ENCODE data around the gene ANKRD60.

ANKRD60 gene, protein sequence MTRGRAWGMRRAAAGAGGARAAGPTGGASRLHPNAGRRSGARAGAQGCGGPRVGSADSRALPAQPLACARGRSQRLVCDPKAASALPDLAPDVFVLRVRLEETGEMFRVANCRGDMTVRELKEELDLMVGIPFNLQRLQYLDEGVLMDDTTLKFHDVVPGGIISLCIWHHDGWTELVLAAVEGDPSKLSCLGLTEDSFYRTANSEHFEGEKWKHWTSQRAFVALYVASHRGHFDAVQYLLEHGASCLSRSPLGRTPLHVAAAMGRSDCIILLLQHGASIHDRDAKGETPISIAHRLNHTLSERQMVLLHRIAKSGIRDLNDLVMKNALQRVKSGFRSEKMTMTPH
- total RNA-seq = 0 reads per million in 2 donors

DNA sequence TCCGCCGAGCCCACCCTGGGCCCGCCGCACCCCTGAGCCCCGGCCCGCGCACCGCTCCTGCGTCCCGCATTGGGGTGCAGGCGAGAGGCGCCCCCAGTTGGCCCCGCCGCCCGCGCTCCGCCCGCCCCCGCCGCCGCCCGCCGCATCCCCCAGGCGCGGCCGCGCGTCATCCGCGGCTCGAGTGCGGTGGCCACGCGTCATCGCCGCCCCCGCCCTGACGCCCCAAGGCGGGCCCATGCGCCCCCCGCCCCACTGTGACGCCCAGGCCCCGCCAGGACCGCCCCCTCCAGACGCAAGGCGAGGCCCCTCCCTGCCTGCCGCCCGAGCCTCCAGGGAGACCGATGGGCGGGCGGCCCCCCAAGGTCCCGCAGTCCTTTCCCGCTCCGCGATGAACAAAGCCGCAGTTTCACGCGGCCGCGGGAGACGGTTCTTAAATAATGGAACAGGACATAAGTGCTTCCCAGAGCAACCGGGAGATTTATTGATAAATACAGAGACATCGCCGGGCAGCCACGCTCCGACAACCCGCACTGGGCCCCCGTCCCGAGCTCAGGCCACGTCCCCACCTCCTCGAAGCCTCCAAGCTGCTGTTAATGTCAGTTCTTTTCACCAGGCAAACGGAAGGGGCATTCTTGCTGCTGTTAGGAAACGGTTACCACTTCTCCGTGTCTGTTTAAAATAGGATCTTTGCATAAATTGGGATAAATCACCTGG is at the start of gene ANKRD60:
TSS of gene ANKRD60 (minus strand) at position 170 of the 714 bp plus-strand sequence. CDS start at position 170, 0 bp downstream.
- DNase-seq = peak; percentile 59

DNA sequence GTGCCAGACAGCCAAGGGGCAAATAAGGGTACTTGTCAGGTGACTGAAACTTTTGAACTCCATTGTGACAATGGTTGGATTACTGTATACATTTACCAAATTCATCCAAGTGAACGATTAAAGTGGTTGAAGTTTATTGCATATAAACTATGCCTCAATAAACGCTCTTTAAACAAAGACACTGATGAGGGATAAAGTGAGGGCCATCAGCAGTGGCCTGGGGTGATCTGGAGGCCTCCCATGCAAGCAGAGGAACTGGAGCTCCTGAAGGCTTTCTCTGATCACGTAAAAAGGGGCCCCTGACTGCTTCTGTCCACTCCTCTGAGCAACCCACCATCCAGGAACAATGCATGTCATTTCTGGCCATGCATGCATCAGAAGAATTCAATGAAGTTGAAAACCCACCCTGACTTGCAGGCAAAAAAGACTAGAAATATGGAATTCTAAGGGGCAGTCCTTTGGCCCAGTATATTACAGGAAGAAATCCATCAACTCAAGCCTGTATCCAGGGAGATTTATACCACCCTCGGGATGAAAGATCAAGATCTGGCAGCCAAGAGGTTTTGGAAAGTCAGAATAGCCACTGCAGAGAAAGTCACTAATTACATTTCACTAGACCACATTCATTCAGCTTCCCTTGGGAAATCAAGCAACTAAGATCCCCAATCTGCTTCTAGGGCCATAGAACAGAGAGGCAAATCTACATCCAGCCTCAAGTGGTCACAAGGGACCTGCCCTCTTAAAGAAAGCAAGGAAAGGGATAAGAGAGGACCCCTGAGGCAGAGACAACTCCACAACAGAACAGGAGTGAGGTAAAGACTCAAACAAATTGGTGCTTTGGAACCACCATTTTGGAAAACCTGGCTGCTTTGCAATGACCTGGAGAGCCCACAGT is 49.4 kb upstream of the ANKRD60 start:
- DNase-seq = no peak

DNA sequence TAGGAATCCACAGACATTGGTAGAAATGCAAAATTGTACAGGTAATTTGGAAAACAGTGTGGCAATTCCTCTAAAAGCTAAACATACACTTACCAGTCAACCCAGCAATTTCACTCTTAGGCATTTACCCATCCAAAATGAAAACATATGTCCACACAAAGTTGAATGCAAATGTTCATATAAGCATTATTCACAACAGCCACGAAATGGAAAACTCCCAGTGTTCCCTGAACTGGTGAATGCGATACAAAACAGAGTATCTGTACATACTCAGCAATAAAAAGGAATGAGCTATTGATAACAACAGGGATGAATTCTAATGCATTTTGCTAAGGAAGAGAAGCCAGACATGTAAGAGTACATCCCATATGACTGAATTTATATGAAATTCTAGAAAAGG is 48.7 kb upstream of the ANKRD60 start:
- no peak for DNase-seq

DNA sequence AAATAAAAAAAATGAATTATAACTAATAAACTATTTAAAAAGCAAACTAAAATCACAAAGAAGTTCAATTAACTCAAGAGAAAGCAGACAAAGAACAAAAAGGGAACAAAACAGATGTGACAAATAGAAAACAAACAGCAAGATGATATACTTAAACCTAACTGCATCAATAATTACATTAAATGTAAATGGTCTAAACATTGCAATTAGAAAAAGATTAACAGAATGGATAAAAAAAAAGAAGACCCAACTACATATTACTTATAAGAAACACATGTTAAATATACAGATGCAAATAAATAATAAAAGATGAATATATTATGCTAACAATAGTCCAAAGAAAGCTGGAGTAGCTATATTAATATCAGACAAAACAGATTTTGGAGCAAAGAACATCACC is 45.9 kb upstream of the ANKRD60 start:
- DNase-seq = no peak

DNA sequence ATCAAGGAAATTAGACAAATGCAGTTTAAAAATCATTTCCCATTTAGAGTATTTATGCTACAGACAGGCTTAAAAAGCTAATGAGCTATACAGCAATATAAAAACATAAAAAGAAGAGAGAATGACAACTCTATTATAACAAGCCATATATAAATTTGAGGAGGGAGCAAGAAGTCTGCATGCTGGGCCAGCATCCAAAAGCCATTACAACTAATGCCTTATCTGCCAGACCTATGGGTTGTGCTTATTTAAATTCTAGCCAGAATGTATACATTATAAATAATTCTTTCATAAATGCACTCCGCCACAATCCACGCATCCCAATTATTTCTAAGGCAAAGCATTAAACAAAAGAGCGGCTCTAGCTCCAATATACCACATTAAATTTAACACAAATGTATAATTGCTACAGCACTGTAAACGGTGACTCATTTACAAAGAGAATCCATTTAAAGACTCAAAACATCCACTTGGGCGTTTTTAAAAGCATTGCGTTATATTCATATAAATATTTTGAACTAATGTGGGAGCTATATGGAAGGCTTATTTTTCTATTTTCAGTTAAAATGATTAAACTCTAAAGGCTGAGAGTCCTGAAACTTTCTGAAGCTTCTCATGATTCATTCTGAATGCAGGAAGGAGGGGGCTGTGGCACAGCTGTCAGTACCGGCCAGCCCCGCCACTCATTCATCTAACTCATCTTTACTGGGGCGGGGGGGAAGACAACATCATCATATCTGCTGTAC is 43.3 kb upstream of the ANKRD60 start:
- no peak for DNase-seq

DNA sequence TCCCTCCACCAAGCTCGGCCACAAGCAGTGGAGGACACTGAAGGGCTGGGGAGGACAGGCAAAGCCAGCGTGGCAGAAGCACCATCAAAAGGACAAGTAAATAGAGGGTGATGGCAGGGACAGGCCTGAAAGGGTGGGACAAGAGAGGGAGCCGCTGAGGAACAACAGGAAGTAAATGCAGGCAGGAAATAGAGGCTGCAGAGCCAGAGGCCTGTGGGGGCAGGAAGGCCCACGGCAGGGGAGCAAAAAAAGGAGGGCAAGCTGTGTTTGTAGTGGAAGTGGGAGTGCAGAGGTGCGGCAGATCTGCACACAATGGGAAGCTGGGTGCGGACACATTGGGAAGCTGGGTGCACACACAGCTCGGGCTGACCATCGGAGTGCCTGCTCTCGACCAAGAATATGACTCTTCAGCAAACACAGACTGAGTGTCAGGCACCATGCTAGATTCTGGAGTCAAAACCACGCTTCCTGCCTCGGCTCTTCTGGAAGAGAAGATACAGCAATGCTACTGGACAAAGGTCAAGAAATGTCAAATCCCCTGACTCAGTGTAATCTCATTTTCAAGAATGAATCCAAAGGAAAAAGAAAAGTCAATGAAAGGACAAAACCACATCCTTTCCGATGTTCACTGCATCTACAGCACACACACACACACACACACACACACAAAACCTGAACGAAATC is 40.6 kb upstream of the ANKRD60 start:
- no peak for DNase-seq

DNA sequence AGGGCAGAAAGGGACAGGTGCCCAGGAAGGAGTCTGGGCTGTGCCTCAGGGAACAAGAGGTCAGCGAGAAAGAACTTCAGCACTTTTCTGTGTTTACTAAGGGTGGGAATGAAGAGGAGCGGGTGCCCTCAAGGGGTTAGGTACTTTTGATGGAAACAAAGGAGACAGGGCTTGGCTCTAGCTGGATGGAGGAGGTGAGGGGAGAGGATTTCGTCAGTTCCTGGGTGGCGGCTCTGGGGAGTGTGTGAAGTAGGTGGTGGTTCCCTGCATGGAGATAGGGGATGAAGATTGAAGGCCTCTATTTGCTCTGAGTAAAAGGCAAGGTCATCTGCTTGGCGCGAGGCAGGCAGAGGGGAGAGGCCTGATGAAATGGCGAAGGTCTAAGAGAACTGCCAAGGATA is 40.0 kb upstream of the ANKRD60 start:
- DNase-seq = no peak

DNA sequence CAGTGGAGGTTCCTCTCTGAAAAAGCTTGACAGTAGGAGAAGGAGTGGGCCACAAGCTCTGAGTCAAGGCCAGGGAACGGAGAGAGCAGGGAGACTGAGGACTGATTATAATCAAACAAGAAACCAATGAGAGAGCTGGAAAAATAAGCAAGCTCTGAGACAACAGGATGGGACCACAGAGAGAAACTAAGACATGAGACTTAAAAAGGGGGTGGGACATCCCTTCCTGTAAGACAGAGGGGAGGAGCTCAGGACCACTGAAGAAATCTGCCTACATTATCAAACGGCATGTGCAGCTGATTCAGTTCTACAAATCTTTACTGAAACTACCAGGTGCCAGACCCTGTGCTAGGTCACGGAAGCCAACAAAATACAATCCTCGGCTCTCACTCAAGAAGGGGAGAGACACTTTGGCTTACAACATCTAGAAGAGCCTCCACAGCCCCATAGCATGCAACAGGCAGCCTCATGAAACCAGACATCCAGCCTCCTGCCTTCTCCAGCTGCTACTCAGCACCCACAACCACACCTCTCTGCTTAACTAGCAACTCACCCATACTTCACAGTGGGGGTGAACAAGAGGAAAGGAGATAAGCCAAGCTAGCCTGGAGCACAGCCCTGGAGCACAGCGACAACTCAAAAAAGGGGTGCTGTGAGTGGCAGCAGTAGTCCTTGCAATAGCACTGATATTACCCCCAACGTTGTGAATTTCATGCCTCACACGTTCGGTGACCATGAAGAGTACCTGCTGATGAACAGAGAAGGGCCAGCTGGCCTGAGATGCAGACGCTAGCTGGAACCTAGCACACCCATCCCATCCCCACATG is 39.1 kb upstream of the ANKRD60 start:
- no peak for DNase-seq

DNA sequence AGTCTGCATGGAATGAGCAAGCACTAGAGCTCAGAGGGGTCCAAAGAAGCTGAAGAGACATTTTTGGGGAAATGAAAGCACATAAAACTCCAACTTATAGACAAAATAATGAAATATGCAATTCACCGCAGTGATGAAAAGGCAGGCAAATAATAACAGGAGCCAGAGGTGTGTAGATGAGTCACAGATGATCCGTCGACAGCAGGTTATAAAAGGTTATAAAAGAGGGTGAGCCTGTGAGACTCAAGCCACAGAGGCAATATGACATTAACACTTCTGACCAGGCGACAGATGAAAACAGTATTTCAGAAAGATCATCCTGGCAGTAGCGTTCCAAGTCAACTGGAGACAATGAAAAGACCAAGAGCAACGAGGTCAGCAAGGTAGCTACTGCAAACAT is 35.8 kb upstream of the ANKRD60 start:
- no peak for DNase-seq

DNA sequence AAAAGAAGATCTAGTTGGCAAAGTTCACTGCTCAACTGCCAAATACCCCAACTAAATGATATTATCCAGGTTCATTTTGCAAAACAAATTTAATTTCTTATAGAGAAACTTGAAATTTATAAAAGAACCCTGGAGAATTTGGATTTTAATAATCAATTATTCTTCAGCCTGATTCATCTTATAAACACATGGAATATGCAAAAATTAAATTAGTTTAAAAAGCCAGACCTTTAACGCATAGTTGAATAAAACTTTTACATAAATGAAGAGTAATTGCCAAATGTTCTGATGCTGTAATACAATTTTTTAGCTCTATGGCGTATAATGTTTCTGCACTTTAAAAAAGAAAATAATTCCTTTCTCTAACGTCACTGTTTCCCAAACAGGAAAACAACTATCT is 33.2 kb upstream of the ANKRD60 start:
- DNase-seq = no peak

DNA sequence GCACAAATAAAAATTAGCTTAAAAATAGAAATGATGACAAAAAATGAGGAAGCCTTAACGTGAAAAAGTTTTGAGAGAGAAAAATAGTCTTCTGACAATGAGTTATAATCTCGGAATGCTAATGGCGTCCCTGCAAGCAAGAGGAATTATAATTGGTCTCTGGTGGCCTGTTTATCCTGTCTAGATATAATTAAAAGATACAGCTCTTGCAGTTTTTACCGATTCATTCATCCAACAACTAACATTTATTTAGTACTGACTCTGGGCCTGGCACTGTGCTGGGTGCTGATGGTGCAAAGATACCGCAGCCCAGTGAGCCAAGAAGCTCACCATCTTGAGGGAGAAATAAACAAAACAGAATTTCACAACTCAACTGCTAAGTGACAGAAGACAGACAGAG is 31.6 kb upstream of the ANKRD60 start:
- DNase-seq = no peak

DNA sequence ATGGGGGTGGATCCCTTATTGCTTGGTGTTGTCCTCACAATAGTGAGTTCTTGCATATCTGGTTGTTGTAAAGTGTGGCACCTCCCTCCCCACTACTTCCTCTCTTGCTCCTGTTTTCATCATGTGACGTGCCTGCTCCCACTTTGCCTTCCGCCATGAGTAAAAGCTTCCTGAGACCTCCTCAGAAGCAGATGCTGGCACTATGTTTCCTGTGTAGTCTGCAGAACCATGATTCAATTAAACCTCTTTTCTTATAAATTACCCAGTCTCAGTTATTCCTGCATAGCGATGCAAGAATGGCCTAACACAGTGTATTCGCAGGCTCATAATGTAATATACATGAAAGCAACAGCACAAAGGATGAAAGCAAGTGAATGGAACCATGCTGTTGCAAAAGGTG is 28.4 kb upstream of the ANKRD60 start:
- DNase-seq = no peak

DNA sequence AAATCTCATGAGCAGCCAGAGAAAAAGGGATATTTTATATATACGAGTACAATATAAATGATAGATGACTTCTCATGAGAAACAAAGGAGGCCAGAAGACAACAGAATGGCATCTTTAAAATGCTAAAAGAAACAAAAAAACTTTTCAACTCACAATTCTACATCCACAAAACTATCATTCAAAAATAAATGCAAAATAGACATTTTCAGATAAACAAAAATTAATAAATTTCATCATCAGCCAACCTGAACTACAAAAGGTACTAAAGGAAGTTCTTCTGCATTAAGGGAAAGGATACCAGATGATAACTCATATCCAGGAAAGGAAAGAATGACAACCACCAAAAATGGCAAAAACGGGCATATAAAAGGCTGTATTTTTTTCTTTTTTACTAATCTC is 27.9 kb upstream of the ANKRD60 start:
- no peak for DNase-seq

DNA sequence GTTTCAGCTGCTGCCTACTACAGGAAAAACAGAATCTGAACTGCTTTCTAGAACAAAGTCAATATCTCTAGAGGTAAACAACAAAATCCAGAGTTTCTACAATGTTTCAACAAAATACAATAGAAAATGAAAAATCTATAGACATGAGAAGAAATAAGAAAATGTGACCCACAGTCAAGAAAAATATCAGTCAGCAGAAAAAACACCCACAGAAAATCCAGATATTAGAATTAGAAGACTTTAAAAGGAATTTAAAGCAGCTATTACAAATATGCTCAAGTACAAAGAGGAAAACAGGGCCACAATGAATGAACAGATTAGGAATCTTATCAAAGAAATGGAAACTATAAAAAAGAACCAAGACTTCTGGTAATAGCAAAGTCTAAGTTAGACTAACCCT is 26.4 kb upstream of the ANKRD60 start:
- no peak for DNase-seq

DNA sequence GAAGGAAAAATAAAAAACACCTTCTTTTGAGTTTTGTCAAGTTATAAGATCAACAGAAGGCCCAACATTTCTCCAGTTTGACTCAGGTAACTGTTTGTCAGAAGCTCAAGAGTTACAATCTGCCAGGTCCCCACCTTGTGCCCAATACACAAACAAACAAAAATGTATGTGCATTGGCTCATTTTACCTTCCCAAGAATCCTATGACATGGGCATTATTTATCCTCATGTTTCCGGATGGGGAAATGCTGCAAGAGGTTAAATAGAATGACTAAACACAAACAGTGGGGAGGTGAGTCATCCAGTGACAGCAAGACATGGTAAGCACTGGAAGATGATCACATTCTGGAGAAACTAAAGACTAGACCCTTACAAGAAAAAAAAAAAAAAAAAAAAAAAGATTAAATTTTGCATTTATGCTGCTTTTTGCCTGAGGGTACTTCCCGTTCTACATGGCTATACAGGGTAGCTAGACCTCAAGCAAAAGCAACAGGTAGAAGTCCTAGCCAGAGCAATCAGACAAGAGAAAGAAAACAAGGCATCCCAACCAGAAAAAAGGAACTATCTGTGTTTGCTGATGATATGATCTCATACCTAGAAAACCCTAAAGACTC is 23.6 kb upstream of the ANKRD60 start:
- DNase-seq = no peak

DNA sequence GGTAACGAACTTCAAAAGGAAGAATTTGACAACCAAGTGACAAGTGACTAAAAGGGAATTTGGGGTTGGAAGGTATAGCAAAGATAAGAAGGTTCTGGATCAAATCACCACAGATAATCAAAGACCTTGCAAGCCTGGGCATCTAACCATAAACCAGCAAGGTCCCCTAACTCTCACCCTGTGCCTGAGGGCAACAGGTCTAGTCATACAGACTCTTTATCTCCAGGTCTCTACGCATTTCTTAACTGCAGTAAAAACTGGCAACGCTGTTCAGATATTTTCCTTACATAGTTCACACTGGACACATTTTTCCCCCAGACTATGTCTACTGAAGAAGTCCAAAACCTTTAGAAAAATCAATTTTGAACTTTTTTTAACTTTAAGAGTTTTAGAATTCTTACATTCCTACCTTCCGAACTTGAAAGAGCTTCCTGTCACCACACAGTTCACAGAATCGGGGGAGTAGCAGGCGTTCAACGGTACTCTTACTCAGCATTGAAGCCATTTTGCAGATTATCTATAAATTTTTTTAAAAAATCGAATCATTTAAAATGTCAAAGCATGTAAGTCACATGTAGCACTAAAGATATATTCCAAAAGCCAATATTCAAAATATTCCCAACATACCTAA is 23.0 kb upstream of the ANKRD60 start:
- DNase-seq = no peak

DNA sequence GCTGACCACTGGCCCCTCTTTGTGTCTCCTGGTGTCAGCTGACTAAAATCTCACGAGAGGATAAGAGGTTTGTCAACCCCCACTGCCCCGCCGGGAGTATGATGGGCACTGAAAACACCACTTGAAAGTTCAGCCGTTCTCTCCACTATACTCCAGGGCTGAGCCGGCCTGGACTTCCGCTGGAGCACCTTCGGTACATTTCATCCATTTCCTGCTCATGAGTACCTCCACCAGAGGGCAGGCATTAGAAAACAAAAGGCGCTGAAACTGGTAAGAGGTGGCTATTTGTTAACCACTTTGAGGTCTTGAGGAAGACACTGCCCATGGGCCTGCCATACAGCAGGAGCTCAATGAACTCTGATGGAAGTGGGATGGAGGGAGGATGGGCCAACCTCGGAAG is 17.9 kb upstream of the ANKRD60 start:
- no peak for DNase-seq

DNA sequence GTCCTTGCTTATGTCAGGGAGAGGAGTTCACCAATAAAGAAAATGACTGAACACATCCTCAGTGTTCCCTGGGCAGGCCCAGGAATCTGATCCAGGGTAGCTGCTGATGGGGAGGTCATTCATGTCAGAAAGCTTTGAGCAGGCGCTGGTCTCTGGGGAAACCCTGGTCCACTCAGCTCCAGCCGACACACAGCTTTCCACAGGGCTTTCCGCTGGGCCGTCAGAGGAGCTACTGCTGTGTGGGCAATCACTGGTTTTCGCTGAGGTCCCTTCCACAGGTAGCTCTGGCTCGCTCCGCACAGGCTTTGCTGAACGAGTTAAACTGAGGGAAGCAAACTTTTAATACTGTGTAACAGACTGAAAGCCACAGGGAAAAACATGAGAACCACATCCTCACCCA is 17.5 kb upstream of the ANKRD60 start:
- DNase-seq = no peak

DNA sequence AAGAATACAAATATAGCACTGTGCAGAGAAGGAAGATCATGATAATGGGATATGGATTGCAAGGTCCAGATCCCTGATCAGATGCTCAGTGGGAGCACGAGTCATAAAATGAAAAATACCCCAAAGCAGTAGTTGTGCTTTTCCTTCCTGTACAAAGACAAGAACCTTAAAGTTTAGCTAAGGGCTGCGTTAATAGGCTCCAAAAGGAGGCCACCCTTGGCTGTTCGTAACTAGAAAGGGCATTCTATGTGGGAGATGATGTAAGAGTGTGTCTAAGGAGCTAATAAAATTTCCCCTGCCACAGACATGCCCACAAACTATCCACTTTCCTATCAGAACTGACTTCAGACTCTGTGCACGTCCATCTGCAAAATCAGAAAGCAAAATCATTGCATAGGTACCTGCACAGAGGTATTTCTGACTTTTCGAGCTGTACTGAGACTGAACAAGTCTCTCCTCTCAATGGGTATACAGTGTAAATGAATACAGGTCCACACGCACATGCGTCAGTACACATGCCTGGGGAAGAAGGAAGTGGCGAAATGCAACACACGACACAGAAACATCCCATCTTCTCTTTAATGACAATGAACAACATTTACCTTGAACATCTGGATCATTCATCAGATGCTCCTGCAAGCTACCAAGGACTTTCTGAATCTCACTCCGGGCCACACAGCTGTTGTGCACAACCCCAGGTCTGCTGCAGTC is 16.9 kb upstream of the ANKRD60 start:
- no peak for DNase-seq
